Measurements from ENCODE around the gene CITED4.

Gene CITED4

GRCh38 chr1:40815420-40815819, 46.7 kb downstream of the CITED4 start:
- H3K9me3 ChIP-seq (ENCODE audit: low read length): no peaks in the 10 kb centered on the region
- no peak overlapping the region for H3K9ac ChIP-seq (ENCODE audit: low read length)
- peaks cover 12% of the 10 kb centered on the region for H3K36me3 ChIP-seq (ENCODE audit: insufficient read depth, low read length)
- H3K27me3 ChIP-seq (ENCODE audit: control insufficient read depth in 1 of 2, insufficient read depth in 2 of 2, low read length in 2 of 2): no peaks in the 10 kb centered on the region
- H3K4me1 ChIP-seq (ENCODE audit: insufficient read depth, low read length): no peaks in the 10 kb centered on the region
- no peak overlapping the region for H3K4me3 ChIP-seq (ENCODE audit: low read depth in 1 of 2, low read length in 2 of 2)
- H3K27ac ChIP-seq (ENCODE audit: low read depth, low read length): no peak overlapping the region

Measured in muscle layer of colon (tissue), 2 donors.